Duodenal mucosa (tissue), 2 donors: Measurements from ENCODE around the gene TET2.

ENCODE experiments used
- H3K27ac ChIP-seq: one replicate; pipeline ENCODE4 v1.7.0; 2013; ENCODE audit warnings: low read depth, low read length
- H3K27me3 ChIP-seq, 2 donors: one replicate each; pipeline ENCODE4 v1.7.0; 2013; ENCODE audit warnings: low read length in 2 of 2, control low read depth in 1 of 2; ENCODE audit not compliant: insufficient read depth in 2 of 2, control insufficient read depth in 1 of 2
- H3K36me3 ChIP-seq, 2 donors: one replicate each; pipeline ENCODE4 v1.7.0; 2013; ENCODE audit warnings: low read length in 2 of 2, control low read depth in 1 of 2; ENCODE audit not compliant: insufficient read depth in 2 of 2, control insufficient read depth in 1 of 2
- H3K4me1 ChIP-seq, 2 donors: one replicate each; pipeline ENCODE4 v1.7.0; 2013; ENCODE audit warnings: low read length in 2 of 2, control low read depth in 1 of 2; ENCODE audit not compliant: insufficient read depth in 2 of 2, control insufficient read depth in 1 of 2
- H3K4me3 ChIP-seq, 2 donors: one replicate each; pipeline ENCODE4 v1.7.0; 2013; ENCODE audit warnings: low read length in 2 of 2, low read depth in 1 of 2
- H3K9ac ChIP-seq, 2 donors: one replicate each; pipeline ENCODE4 v1.7.0; 2013; ENCODE audit warnings: low read length in 2 of 2, low read depth in 1 of 2
- H3K9me3 ChIP-seq, 2 donors: one replicate each; pipeline ENCODE4 v1.7.0; 2013; ENCODE audit warnings: low read length in 2 of 2, control low read depth in 1 of 2; ENCODE audit not compliant: control insufficient read depth in 1 of 2

Gene TET2

GRCh38 chr4:105122350-105122749, 24.3 kb upstream of the TET2 start:
- Histone ChIP-seq H3K27me3 (no peaks in the 10 kb centered on the region), H3K4me3 (no peak overlapping the region), H3K36me3 (no peaks in the 10 kb centered on the region), H3K9me3 (no peaks in the 10 kb centered on the region), H3K4me1 (no peaks in the 10 kb centered on the region), H3K9ac (no peak overlapping the region), H3K27ac (no peak overlapping the region)

GRCh38 chr4:105126311-105127169, 20.1 kb upstream of the TET2 start:
- no peaks in the 10 kb centered on the region for H3K9me3 ChIP-seq
- no peak overlapping the region for H3K27ac ChIP-seq
- H3K27me3 ChIP-seq, result no peaks in the 10 kb centered on the region
- H3K4me3 ChIP-seq, result no peak overlapping the region
- H3K4me1 ChIP-seq, result no peaks in the 10 kb centered on the region
- H3K9ac ChIP-seq, result no peak overlapping the region
- H3K36me3 ChIP-seq, result no peaks in the 10 kb centered on the region

GRCh38 chr4:105127170-105127445, 19.6 kb upstream of the TET2 start:
- H3K27ac ChIP-seq, result no peak overlapping the region
- H3K4me3 ChIP-seq, result no peak overlapping the region
- H3K9ac ChIP-seq, result no peak overlapping the region
- H3K9me3 ChIP-seq, result no peaks in the 10 kb centered on the region
- H3K36me3 ChIP-seq, result no peaks in the 10 kb centered on the region
- no peaks in the 10 kb centered on the region for H3K27me3 ChIP-seq
- no peaks in the 10 kb centered on the region for H3K4me1 ChIP-seq

GRCh38 chr4:105128208-105128607, 18.5 kb upstream of the TET2 start:
- Histone ChIP-seq H3K9me3 (no peaks in the 10 kb centered on the region), H3K4me1 (no peaks in the 10 kb centered on the region), H3K4me3 (no peak overlapping the region), H3K9ac (no peak overlapping the region), H3K27ac (no peak overlapping the region), H3K36me3 (no peaks in the 10 kb centered on the region), H3K27me3 (no peaks in the 10 kb centered on the region)

GRCh38 chr4:105129286-105130040, 17.2 kb upstream of the TET2 start:
- Histone ChIP-seq H3K9me3 (no peaks in the 10 kb centered on the region), H3K4me1 (no peaks in the 10 kb centered on the region), H3K36me3 (no peaks in the 10 kb centered on the region), H3K27me3 (no peaks in the 10 kb centered on the region), H3K27ac (no peak overlapping the region), H3K4me3 (no peak overlapping the region), H3K9ac (no peak overlapping the region)

GRCh38 chr4:105130945-105131344, 15.7 kb upstream of the TET2 start:
- Histone ChIP-seq H3K4me3 (no peak overlapping the region), H3K27ac (no peak overlapping the region), H3K4me1 (no peaks in the 10 kb centered on the region), H3K27me3 (no peaks in the 10 kb centered on the region), H3K9ac (no peak overlapping the region), H3K9me3 (no peaks in the 10 kb centered on the region), H3K36me3 (no peaks in the 10 kb centered on the region)

GRCh38 chr4:105133976-105134375, 12.7 kb upstream of the TET2 start:
- no peak overlapping the region for H3K4me3 ChIP-seq
- H3K36me3 ChIP-seq, result no peaks in the 10 kb centered on the region
- H3K27me3 ChIP-seq, result no peaks in the 10 kb centered on the region
- no peak overlapping the region for H3K9ac ChIP-seq
- no peaks in the 10 kb centered on the region for H3K4me1 ChIP-seq
- H3K27ac ChIP-seq, result no peak overlapping the region
- no peaks in the 10 kb centered on the region for H3K9me3 ChIP-seq

GRCh38 chr4:105135785-105136184, 10.9 kb upstream of the TET2 start:
- Histone ChIP-seq H3K4me3 (no peak overlapping the region), H3K27me3 (no peaks in the 10 kb centered on the region), H3K4me1 (no peaks in the 10 kb centered on the region), H3K36me3 (no peaks in the 10 kb centered on the region), H3K27ac (no peak overlapping the region), H3K9me3 (no peaks in the 10 kb centered on the region), H3K9ac (no peak overlapping the region)

- no peak overlapping the region for H3K4me3 ChIP-seq
- H3K4me1 ChIP-seq, result peaks cover 2 to 6% of the 10 kb centered on the region in 2 donors
- no peaks in the 10 kb centered on the region for H3K27me3 ChIP-seq
- no peak overlapping the region for H3K9ac ChIP-seq
- no peaks in the 10 kb centered on the region for H3K36me3 ChIP-seq
- no peak overlapping the region for H3K27ac ChIP-seq
- H3K9me3 ChIP-seq, result no peaks in the 10 kb centered on the region
These were observed 9.4 kb upstream of the TET2 start for GRCh38 chr4:105137121-105137875.

- Histone ChIP-seq H3K9me3 (no peaks in the 10 kb centered on the region), H3K27me3 (no peaks in the 10 kb centered on the region), H3K36me3 (no peaks in the 10 kb centered on the region), H3K27ac (no peak overlapping the region), H3K9ac (no peak overlapping the region), H3K4me3 (no peak overlapping the region), H3K4me1 (peaks cover 2 to 6% of the 10 kb centered on the region in 2 donors)
These were observed 7.0 kb upstream of the TET2 start for GRCh38 chr4:105139646-105140045.
